K562 (cell line): ENCODE data around the gene ZNRF1. TPM values are rescaled to one million over a fixed set of nuclear protein-coding genes. Genes with fewer than 3 reads are reported as not detected.

ENCODE experiments used
- ATAC-seq: fragments of 200-7000 bp; cut with Tn5 transposase; 3 replicates; pipeline ENCODE4 v1.9.1; 2020; ENCODE audit warnings: moderate library complexity
- BruUV-seq: library from RNA; stranded (reverse); fragments of 400-500 nt; replicated peaks from 2 replicates; lab custom pipeline; 2021; lab: Mats Ljungman, UMichigan
- CTCF ChIA-PET: fragments of 300-600 bp; formaldehyde crosslinking; extraction: SDS; loops from one replicate; lab custom pipeline; 2021; ENCODE audit warnings: low intra/inter-chr PET ratio; lab: Yijun Ruan, JAX
- POLR2A ChIA-PET: fragments of 300-600, 350-650 bp; sonication (Branson Sonifier 250); formaldehyde crosslinking; extraction: SDS; loops from one replicate; lab custom pipeline; 2021; ENCODE audit warnings: antibody characterized with exemption, inconsistent platforms; lab: Yijun Ruan, JAX
- DNase-seq, 4 experiments: peaks; one replicate each; pipeline versions ENCODE4 v3.0.0 to v3.0.0-alpha.2; 2011 to 2018; ENCODE audit warnings: low spot score in 3 of 4, mixed read lengths in 3 of 4; ENCODE audit errors: extremely low read depth in 1 of 4
- FAIRE-seq: peaks from 2 replicates; lab custom pipeline; 2011; peaks lifted over from hg19 to GRCh38; lab: Jason Lieb, UNC
- H2AFZ ChIP-seq: 2 replicates; pipeline ENCODE4 v1.6.0; 2011; ENCODE audit warnings: low read depth, low read length, control low read depth, inconsistent platforms
- H3K27ac ChIP-seq: fragments of 200-600 bp; 3 replicates; pipeline ENCODE4 v1.8.0; 2011; ENCODE audit warnings: low read depth, mild to moderate bottlenecking, control low read depth, inconsistent platforms, low read length, moderate library complexity, mixed read lengths; ENCODE audit errors: extremely low read depth
- H3K27me3 ChIP-seq, 2 experiments: fragments of 300-600 bp in 1 of 2; 2 replicates in 1 of 2; 3 replicates in 1 of 2; pipeline versions ENCODE4 v1.6.0 to v1.8.0; 2011; ENCODE audit warnings: inconsistent platforms in 2 of 2, low read length in 2 of 2, mild to moderate bottlenecking in 1 of 2, mixed read lengths in 1 of 2, moderate library complexity in 1 of 2; ENCODE audit not compliant: control insufficient read depth in 2 of 2, insufficient read depth in 2 of 2
- H3K36me3 ChIP-seq: fragments of 300-600 bp; 3 replicates; pipeline ENCODE4 v1.8.0; 2011; ENCODE audit warnings: mild to moderate bottlenecking, low read length, inconsistent platforms; ENCODE audit not compliant: control insufficient read depth, insufficient read depth
- H3K4me1 ChIP-seq, 2 experiments: fragments of 200-600 bp in 1 of 2; replicated peaks in 1 of 2; 2 replicates in 1 of 2; 3 replicates in 1 of 2; pipeline versions ENCODE4 v1.5.1 to v1.8.0; 2011; ENCODE audit warnings: inconsistent platforms in 2 of 2, low read length in 2 of 2, mild to moderate bottlenecking in 1 of 2, mixed read lengths in 1 of 2, moderate library complexity in 1 of 2; ENCODE audit not compliant: control insufficient read depth in 2 of 2, insufficient read depth in 2 of 2
- H3K4me2 ChIP-seq: 2 replicates; pipeline ENCODE4 v1.6.1; 2011; ENCODE audit warnings: low read length, control low read depth, inconsistent platforms, mixed read lengths; ENCODE audit not compliant: insufficient read depth
- H3K4me3 ChIP-seq: fragments of 200-600 bp; sonication (generic), shearing (Covaris generic); 2 replicates; pipeline ENCODE4 v1.5.1; 2016; ENCODE audit warnings: control low read depth, inconsistent platforms
- H3K79me2 ChIP-seq: fragments of 200-600 bp; 3 replicates; pipeline ENCODE4 v1.8.0; 2011; ENCODE audit warnings: low read length, inconsistent platforms; ENCODE audit not compliant: control insufficient read depth, insufficient read depth
- H3K9ac ChIP-seq, 2 experiments: 2 replicates each; pipeline versions ENCODE4 v1.6.0 to v1.6.1; 2011; ENCODE audit warnings: low read depth in 2 of 2, low read length in 2 of 2, control low read depth in 1 of 2, inconsistent platforms in 1 of 2, mild to moderate bottlenecking in 1 of 2, mixed read lengths in 1 of 2; ENCODE audit not compliant: insufficient read depth in 1 of 2
- H3K9me1 ChIP-seq: one replicate; pipeline ENCODE4 v1.6.0; 2011; ENCODE audit warnings: inconsistent platforms, mild to moderate bottlenecking, low read length, moderate library complexity; ENCODE audit not compliant: control insufficient read depth, insufficient read depth
- H3K9me3 ChIP-seq: replicated peaks from 2 replicates; pipeline ENCODE4 v1.5.1; 2011; ENCODE audit warnings: low read depth, low read length, inconsistent platforms; ENCODE audit not compliant: control insufficient read depth, insufficient read depth
- H4K20me1 ChIP-seq: replicated peaks from 2 replicates; pipeline ENCODE4 v1.6.1; 2011; ENCODE audit warnings: low read length, inconsistent platforms, mixed read lengths; ENCODE audit not compliant: control insufficient read depth, insufficient read depth
- BHLHE40 ChIP-seq: IDR thresholded peaks from 2 replicates; pipeline ENCODE4 v1.6.1; 2011; ENCODE audit warnings: low read length, improper control_type of control experiment
- CREB5 ChIP-seq: fragments of 250-450 bp; sonication (Bioruptor Pico); IDR thresholded peaks from 2 replicates; pipeline ENCODE4 v1.5.0; 2020; ENCODE audit warnings: mild to moderate bottlenecking
- PTTG1 ChIP-seq: fragments of 450-650 bp; IDR thresholded peaks from 2 replicates; pipeline ENCODE4 v1.6.1; 2016; ENCODE audit warnings: low read depth, mild to moderate bottlenecking, missing genetic modification characterization, missing compliant biosample characterization
- RAD21 ChIP-seq, 2 experiments: fragments of 250-450 bp in 1 of 2; fragments of 450-650 bp in 1 of 2; sonication (Bioruptor Pico) in 1 of 2; formaldehyde crosslinking in 1 of 2; IDR thresholded peaks in 1 of 2; conservative IDR thresholded peaks in 1 of 2; 2 replicates each; pipeline versions ENCODE4 v1.4.0 to v1.8.0; 2020 to 2022; ENCODE audit warnings: mild to moderate bottlenecking in 2 of 2, moderate library complexity in 1 of 2
- RBM34 ChIP-seq: fragments of 200-400 bp; formaldehyde crosslinking; IDR thresholded peaks from 2 replicates; pipeline ENCODE4 v1.6.1; 2018; ENCODE audit warnings: low read length, borderline replicate concordance; ENCODE audit not compliant: insufficient read depth
- RBM39 ChIP-seq: fragments of 200-400 bp; formaldehyde crosslinking; optimal IDR thresholded peaks from 2 replicates; pipeline ENCODE3; 2018; ENCODE audit warnings: low read depth, low read length
- SIRT6 ChIP-seq: IDR thresholded peaks from one replicate; pipeline ENCODE4 v1.6.1; 2012; ENCODE audit warnings: low read depth, mild to moderate bottlenecking, control low read depth, inconsistent platforms, low read length, moderate library complexity
- TCF3 ChIP-seq: sonication (generic); formaldehyde crosslinking; IDR thresholded peaks from 2 replicates; pipeline ENCODE4 v1.4.0; 2020; ENCODE audit warnings: mild to moderate bottlenecking, missing genetic modification reagents
- ZBTB26 ChIP-seq: fragments of 450-650 bp; formaldehyde crosslinking; IDR thresholded peaks from 2 replicates; pipeline ENCODE4 v1.4.0; 2022; ENCODE audit warnings: missing genetic modification characterization
- ZNF124 ChIP-seq: sonication (generic); formaldehyde crosslinking; IDR thresholded peaks from 2 replicates; pipeline ENCODE4 v1.8.1; 2022; ENCODE audit warnings: missing genetic modification reagents
- ZNF143 ChIP-seq: sonication (generic); formaldehyde crosslinking; IDR thresholded peaks from 2 replicates; pipeline ENCODE4 v1.9.0; 2022; ENCODE audit warnings: mild to moderate bottlenecking, missing genetic modification reagents
- ZNF408 ChIP-seq: fragments of 250-450 bp; sonication (Bioruptor Pico); IDR thresholded peaks from 2 replicates; pipeline ENCODE4 v1.4.0; 2020; ENCODE audit warnings: low read depth, mild to moderate bottlenecking, moderate library complexity
- ZNF445 ChIP-seq: fragments of 250-450 bp; sonication (Bioruptor Pico); IDR thresholded peaks from 2 replicates; pipeline ENCODE4 v1.4.0; 2020; ENCODE audit warnings: low read depth, mild to moderate bottlenecking, moderate library complexity
- WGBS: fragments of 100-300 bp; shearing (Covaris generic); methylation state at CpG from one replicate; pipeline ENCODE4 v1.1.6; 2016; ENCODE audit warnings: low coverage, mixed read lengths; ENCODE audit not compliant: insufficient coverage; ENCODE audit errors: missing lambda C conversion rate; 5-methylcytosine and 5-hydroxymethylcytosine counted together
- in situ Hi-C: fragments of 300-500 bp; cut with MboI; formaldehyde crosslinking; loops from 4 replicates; pipeline ENCODE4 v1.15.0; 2018; ENCODE audit warnings: inconsistent platforms, mixed read lengths
- intact Hi-C: fragments of 100-400 bp; cut with micrococcal nuclease; formaldehyde crosslinking; loops from 2 replicates; pipeline ENCODE4 v1.14.2; 2022
- polyA plus RNA-seq, 8 experiments: library from polyadenylated mRNA; depleted of rRNA in 4 of 8; stranded (reverse) in 5 of 8; unstranded in 3 of 8; fragments of >200 nt; fragmentation: Nextera tagmentation in 2 of 8; fragmentation: Illumina TruSeq in 1 of 8; extraction: Ambion mirVana in 2 of 8; extraction: Trizol in 1 of 8; gene quantifications; 2 replicates each; pipeline versions ENCODE4 v1.2.1 to v1.2.3, GENCODE V29; 2011 to 2014; ENCODE audit warnings: inconsistent platforms in 1 of 8, missing spikeins in 1 of 8
- total RNA-seq, 7 experiments: library from RNA; depleted of rRNA in 6 of 7; stranded (reverse); fragments of >200 nt in 6 of 7; fragmentation: Illumina TruSeq in 2 of 7; extraction: Trizol in 2 of 7; gene quantifications; 2 replicates each; pipeline versions ENCODE4 v1.2.1 to v1.2.3, GENCODE V29; 2011 to 2021; ENCODE audit warnings: low replicate concordance in 1 of 7

Gene ZNRF1
- total and polyA plus RNA-seq, 9 of the 15 experiments (the other 6 are each of a cell fraction or from before 2014, with no cell fraction given) = 9.5 to 37.7 (median 20.0) TPM

GRCh38 chr16:75078886-75079285, 80.1 kb downstream of the ZNRF1 start:
- TF ChIP-seq SIRT6 (no peak), RBM34 (no peak), ZNF408 (CRISPR knock-in tag) (no peak), RBM39 (no peak), PTTG1 (no peak), ZBTB26 (CRISPR knock-in tag) (no peak), TCF3 (no peak), BHLHE40 (no peak), ZNF445 (CRISPR knock-in tag) (no peak), ZNF143 (no peak), ZNF124 (CRISPR knock-in tag) (no peak), RAD21 (CRISPR knock-in tag; conservative IDR thresholded peaks at IDR 0.05 in 1 of 2, IDR thresholded peaks at IDR 0.05 in 1 of 2) (no peak), CREB5 (no peak)
- TF ChIP-seq, all 486 proteins: peak for 0
- intact Hi-C loops (no loop called here), in situ Hi-C loops (no loop called here)
- Histone ChIP-seq H3K9me3 (no peaks in the 10 kb centered on the region), H3K9ac (no peak overlapping the region), H3K36me3 (no peaks in the 10 kb centered on the region; the same call in 2 of the 3 replicates), H3K9me1 (no peaks in the 10 kb centered on the region), H3K4me3 (no peak overlapping the region), H3K4me1 (peaks cover 31 to 56% of the 10 kb centered on the region in 2 experiments), H3K27me3 (no peaks in the 10 kb centered on the region), H3K4me2 (no peak overlapping the region), H2AFZ (no peak overlapping the region), H3K79me2 (peaks cover 88% of the 10 kb centered on the region), H4K20me1 (no peaks in the 10 kb centered on the region), H3K27ac (no peak overlapping the region)
- DNase-seq (no peak), FAIRE-seq (no peak), ATAC-seq (no peak)
- ChIA-PET POLR2A (no interaction called here), CTCF (no interaction called here)
- WGBS = 82% methylated on average over 7 of the region's 8 CpGs
- no TSS peak for BruUV-seq
